ENCODE results near the gene CFAP91. TPM values are rescaled to one million over a fixed set of nuclear protein-coding genes. Genes with fewer than 3 reads are reported as not detected.

The CFAP91 gene
- total RNA-seq, 2 experiments from 2014 or later, result not detected

DNA sequence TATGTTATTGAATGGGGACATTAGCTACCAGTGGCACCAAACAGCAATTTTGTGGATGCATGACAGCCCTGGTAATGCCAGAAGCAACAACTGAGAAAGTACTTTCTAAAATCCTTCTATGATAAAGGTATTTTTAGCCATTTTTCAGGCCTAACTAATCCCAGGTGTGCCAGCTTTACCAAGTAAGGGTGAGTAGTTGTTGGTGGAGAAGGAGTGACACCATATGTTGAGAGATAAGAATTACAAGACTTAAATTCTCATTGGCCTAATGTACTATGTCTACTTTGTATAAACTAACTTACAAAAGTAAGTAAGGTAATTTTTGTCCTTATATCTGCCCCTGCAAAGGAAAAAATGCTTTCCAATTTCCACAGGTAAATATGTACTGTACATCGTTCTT, 21.5 kb upstream of the CFAP91 start:
- Histone ChIP-seq H3K79me2 (ENCODE audit: insufficient read depth, low read depth, low read length) (peaks cover 5% of the 10 kb centered on the region), H3K9me2 (ENCODE audit: insufficient read depth, low read length) (no peaks in the 10 kb centered on the region), H3K4me3 (ENCODE audit: low read depth, low read length, poor library complexity, severe bottlenecking) (no peak overlapping the region), H3K4me2 (ENCODE audit: low read length) (no peak overlapping the region), H3K36me3 (ENCODE audit: insufficient read depth, low read length) (no peaks in the 10 kb centered on the region), H4K20me1 (ENCODE audit: insufficient read depth, low read length) (peaks cover 4% of the 10 kb centered on the region; the same call in 1 of the 2 replicates), H3K27ac (ENCODE audit: low read depth, low read length, poor library complexity, severe bottlenecking) (no peak overlapping the region), H3K9me3 (ENCODE audit: low read length) (no peaks in the 10 kb centered on the region), H3K4me1 (ENCODE audit: insufficient read depth, low read length, poor library complexity, severe bottlenecking) (peaks cover 12% of the 10 kb centered on the region), H2AFZ (ENCODE audit: low read length) (peak overlapping the region; percentile 45; the same call in 1 of the 2 replicates)
- ChIA-PET CTCF (ENCODE audit: unreplicated experiment) (no interaction called here), POLR2A (interaction anchor here (0.7 to 1.3 kb wide), 4 partner anchors 27 to 441 kb away, joined by 3 to 7 read pairs (median 3); partner anchors contain the start of genes B4GALT4 and TIMMDC1)
- DNase-seq (ENCODE audit: low spot score), result peak; percentile 63
- BruUV-seq (replicated peaks), result no TSS peak
- TF ChIP-seq, protein P1, sequence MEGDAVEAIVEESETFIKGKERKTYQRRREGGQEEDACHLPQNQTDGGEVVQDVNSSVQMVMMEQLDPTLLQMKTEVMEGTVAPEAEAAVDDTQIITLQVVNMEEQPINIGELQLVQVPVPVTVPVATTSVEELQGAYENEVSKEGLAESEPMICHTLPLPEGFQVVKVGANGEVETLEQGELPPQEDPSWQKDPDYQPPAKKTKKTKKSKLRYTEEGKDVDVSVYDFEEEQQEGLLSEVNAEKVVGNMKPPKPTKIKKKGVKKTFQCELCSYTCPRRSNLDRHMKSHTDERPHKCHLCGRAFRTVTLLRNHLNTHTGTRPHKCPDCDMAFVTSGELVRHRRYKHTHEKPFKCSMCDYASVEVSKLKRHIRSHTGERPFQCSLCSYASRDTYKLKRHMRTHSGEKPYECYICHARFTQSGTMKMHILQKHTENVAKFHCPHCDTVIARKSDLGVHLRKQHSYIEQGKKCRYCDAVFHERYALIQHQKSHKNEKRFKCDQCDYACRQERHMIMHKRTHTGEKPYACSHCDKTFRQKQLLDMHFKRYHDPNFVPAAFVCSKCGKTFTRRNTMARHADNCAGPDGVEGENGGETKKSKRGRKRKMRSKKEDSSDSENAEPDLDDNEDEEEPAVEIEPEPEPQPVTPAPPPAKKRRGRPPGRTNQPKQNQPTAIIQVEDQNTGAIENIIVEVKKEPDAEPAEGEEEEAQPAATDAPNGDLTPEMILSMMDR (conservative IDR thresholded peaks at IDR 0.05; ENCODE audit: low read length), result peak; percentile 82
- no peak for TF ChIP-seq EZH2phosphoT487 (IDR thresholded peaks at IDR 0.05; ENCODE audit: borderline replicate concordance, low read depth, low read length)
- intact Hi-C loops (cut with micrococcal nuclease; ENCODE audit: unreplicated experiment), result loop anchor here (1.0 to 5.0 kb wide), 4 partner anchors 300 to 798 kb away; partner anchors contain the start of gene TEX55

GRCh38 chr3:119683421-119683820, 19.4 kb upstream of the CFAP91 start:
- no peaks in the 10 kb centered on the region for H3K9me2 ChIP-seq (ENCODE audit: insufficient read depth, low read length)
- TF ChIP-seq, protein P1 (conservative IDR thresholded peaks at IDR 0.05; ENCODE audit: low read length), result no peak
- no peak for TF ChIP-seq EZH2phosphoT487 (IDR thresholded peaks at IDR 0.05; ENCODE audit: borderline replicate concordance, low read depth, low read length)
- ChIA-PET CTCF (ENCODE audit: unreplicated experiment) (no interaction called here), POLR2A (interaction anchor here (0.6 to 0.7 kb wide), 2 partner anchors 8 to 32 kb away, joined by 3 read pairs; no protein-coding TSS in a partner anchor)
- H3K4me3 ChIP-seq (ENCODE audit: low read depth, low read length, poor library complexity, severe bottlenecking), result no peak overlapping the region
- H2AFZ ChIP-seq (ENCODE audit: low read length), result no peak overlapping the region
- H3K9me3 ChIP-seq (ENCODE audit: low read length), result no peaks in the 10 kb centered on the region
- no peak overlapping the region for H3K4me2 ChIP-seq (ENCODE audit: low read length)
- no peaks in the 10 kb centered on the region for H3K79me2 ChIP-seq (ENCODE audit: insufficient read depth, low read depth, low read length)
- BruUV-seq (replicated peaks), result no TSS peak
- no peak overlapping the region for H3K27ac ChIP-seq (ENCODE audit: low read depth, low read length, poor library complexity, severe bottlenecking)
- H3K36me3 ChIP-seq (ENCODE audit: insufficient read depth, low read length), result no peaks in the 10 kb centered on the region
- intact Hi-C loops (cut with micrococcal nuclease; ENCODE audit: unreplicated experiment), result loop anchor here (5.0 kb wide), 1 partner anchor 536 kb away; the partner anchor contains the start of gene TEX55
- peaks cover 5% of the 10 kb centered on the region for H3K4me1 ChIP-seq (ENCODE audit: insufficient read depth, low read length, poor library complexity, severe bottlenecking)
- no peaks in the 10 kb centered on the region for H4K20me1 ChIP-seq (ENCODE audit: insufficient read depth, low read length)
- no peak for DNase-seq (ENCODE audit: low spot score)

DNA sequence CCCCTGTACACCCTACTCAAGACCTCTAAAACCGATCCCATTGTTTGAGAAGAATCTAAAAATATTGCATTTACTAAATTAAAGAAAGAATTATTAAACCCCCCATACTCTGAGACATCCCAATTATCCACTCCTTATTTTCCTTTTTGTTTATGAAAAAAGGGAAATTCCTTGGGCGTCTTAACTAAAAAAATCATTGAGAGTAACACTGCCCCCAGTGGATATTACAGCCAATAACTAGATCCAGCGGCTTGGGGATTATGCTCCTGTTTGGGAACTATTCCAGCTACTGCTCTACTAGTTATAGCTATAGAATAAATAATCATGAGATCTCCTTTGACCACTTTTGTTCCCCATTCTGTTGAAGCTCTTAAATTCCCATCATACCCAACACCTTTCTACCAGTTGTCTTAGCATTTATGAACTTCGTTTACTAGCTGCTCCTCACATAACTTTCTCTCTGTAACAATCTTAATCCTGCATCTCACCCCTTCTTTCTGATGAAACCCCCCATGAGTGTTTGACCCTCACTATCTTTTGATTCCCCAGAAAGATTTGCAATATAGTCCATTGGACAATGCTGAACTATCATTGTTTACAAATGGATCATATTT, 12.7 kb upstream of the CFAP91 start:
- POLR2A ChIA-PET, result interaction anchor here (0.6 kb wide), 1 partner anchor 1702 kb away, joined by 4 read pairs; no protein-coding TSS in a partner anchor
- no peaks in the 10 kb centered on the region for H3K36me3 ChIP-seq (ENCODE audit: insufficient read depth, low read length)
- H4K20me1 ChIP-seq (ENCODE audit: insufficient read depth, low read length), result no peaks in the 10 kb centered on the region
- CTCF ChIA-PET (ENCODE audit: unreplicated experiment), result no interaction called here
- peak; percentile 16 for DNase-seq (ENCODE audit: low spot score)
- H3K79me2 ChIP-seq (ENCODE audit: insufficient read depth, low read depth, low read length), result no peaks in the 10 kb centered on the region
- TF ChIP-seq, protein P1 (conservative IDR thresholded peaks at IDR 0.05; ENCODE audit: low read length), result peak; percentile 87
- TF ChIP-seq EZH2phosphoT487 (IDR thresholded peaks at IDR 0.05; ENCODE audit: borderline replicate concordance, low read depth, low read length), result no peak
- H3K9me2 ChIP-seq (ENCODE audit: insufficient read depth, low read length), result no peaks in the 10 kb centered on the region
- no peak overlapping the region for H3K4me2 ChIP-seq (ENCODE audit: low read length)
- BruUV-seq (replicated peaks), result no TSS peak
- H3K4me1 ChIP-seq (ENCODE audit: insufficient read depth, low read length, poor library complexity, severe bottlenecking), result no peaks in the 10 kb centered on the region
- no peaks in the 10 kb centered on the region for H3K9me3 ChIP-seq (ENCODE audit: low read length)
- H3K4me3 ChIP-seq (ENCODE audit: low read depth, low read length, poor library complexity, severe bottlenecking), result no peak overlapping the region
- no peak overlapping the region for H3K27ac ChIP-seq (ENCODE audit: low read depth, low read length, poor library complexity, severe bottlenecking)
- intact Hi-C loops (cut with micrococcal nuclease; ENCODE audit: unreplicated experiment), result no loop called here
- H2AFZ ChIP-seq (ENCODE audit: low read length), result no peak overlapping the region

Measured in OCI-LY7 (cell line).